ENCODE data around the gene TKTL1.

TKTL1 gene

DNA sequence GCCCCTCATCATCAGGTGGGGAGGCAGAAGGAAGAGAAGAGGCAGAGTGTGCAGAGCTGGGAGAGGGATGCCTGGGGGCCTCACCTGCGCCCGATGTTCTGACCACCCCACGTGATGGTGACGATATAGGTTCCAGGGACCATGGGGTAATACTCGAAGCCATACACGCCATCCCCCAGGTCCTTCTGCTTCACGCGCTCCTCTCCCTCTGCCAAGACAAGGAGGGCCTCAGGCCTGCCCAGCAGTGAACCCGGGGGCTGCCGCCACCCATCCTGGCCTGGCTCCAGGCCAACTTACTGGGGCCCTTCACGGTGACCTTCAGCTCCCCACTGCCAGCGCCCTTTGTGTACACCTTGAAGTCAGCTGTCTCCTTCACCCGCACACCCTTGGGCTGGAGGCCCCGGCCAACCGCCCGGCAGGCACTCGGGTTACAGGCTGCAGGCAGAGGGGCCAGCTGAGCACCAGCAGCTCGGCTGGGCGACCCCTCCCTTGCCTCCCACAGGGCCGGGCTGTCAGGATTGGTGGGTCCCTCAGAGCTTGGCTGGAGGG lies 69.5 kb downstream of the TKTL1 start:
- Histone ChIP-seq H3K36me3 (ENCODE audit: insufficient read depth, low read length) (peaks cover 77% of the 10 kb centered on the region), H3K4me1 (ENCODE audit: control insufficient read depth, insufficient read depth, low read length) (peaks cover 29% of the 10 kb centered on the region), H3K9ac (ENCODE audit: low read depth, low read length) (no peak overlapping the region), H3K27me3 (ENCODE audit: control insufficient read depth, insufficient read depth, low read length) (no peaks in the 10 kb centered on the region), H3K9me3 (replicated peaks; ENCODE audit: low read length) (no peaks in the 10 kb centered on the region), H3K4me2 (ENCODE audit: low read length) (peak overlapping the region; percentile 90), H3K4me3 (ENCODE audit: low read length) (no peak overlapping the region)

DNA sequence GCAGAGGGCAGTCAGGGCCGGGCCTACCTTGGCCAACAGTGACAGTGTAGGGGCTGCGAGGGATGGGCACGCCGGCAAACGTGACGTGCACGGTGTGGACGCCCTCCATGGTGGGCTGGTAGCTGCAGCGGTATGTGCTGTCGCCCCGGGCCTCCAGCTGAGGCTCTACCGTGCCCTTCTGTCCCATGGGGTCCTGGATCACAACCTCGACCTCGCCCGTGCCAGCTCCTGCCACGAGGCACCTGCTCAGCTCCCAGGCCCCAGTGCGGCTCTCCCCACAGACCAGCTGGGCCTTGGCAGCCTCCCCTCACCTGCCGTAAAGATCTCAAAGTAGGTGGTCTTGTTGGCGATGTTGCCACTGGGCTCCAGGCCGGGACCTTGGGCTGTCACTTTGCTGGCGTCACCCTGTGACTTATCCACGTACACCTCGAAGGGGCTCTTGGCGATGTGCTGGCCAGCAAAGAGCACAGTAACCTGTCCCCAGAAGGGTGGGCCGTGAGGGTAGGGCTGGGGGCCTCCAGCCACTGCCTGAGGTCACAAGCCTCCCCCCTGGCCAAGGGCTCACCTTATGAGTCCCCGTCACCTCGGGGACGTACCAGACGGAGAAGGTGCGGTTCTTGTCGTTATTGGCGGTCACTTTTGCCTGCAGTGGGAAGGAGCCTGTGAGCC lies 70.5 kb downstream of the TKTL1 start:
- Histone ChIP-seq H3K27me3 (ENCODE audit: control insufficient read depth, insufficient read depth, low read length) (no peaks in the 10 kb centered on the region), H3K4me2 (ENCODE audit: low read length) (peak overlapping the region; percentile 90), H3K9ac (ENCODE audit: low read depth, low read length) (peak overlapping the region; percentile 99), H3K36me3 (ENCODE audit: insufficient read depth, low read length) (peaks cover 79% of the 10 kb centered on the region), H3K4me3 (ENCODE audit: low read length) (peak overlapping the region; percentile 78), H3K4me1 (ENCODE audit: control insufficient read depth, insufficient read depth, low read length) (peaks cover 29% of the 10 kb centered on the region), H3K9me3 (replicated peaks; ENCODE audit: low read length) (no peaks in the 10 kb centered on the region)

DNA sequence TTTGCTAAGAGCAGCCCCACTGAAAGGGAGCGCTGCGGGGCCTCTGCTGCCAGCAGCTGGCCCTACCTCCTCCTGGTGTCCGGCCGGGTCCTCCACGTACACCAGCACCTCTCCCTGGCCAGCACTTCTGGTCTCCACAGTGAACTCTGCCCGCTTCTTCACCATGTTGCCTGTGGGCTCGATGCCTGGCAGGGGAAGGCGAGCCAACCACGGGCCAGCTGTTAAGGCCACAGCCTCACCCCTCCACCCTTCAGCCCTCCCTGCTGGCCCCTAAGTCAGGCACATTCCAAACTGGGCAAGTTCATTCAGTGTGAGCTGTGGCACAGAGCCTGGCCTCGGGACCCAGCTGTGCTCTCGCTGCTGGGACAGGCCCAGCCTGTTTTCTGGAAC lies 71.1 kb downstream of the TKTL1 start:
- Histone ChIP-seq H3K27me3 (ENCODE audit: control insufficient read depth, insufficient read depth, low read length) (no peaks in the 10 kb centered on the region), H3K4me1 (ENCODE audit: control insufficient read depth, insufficient read depth, low read length) (peaks cover 29% of the 10 kb centered on the region), H3K36me3 (ENCODE audit: insufficient read depth, low read length) (peaks cover 73% of the 10 kb centered on the region), H3K9me3 (replicated peaks; ENCODE audit: low read length) (no peaks in the 10 kb centered on the region), H3K4me3 (ENCODE audit: low read length) (peak overlapping the region; percentile 78), H3K9ac (ENCODE audit: low read depth, low read length) (peak overlapping the region; percentile 99), H3K4me2 (ENCODE audit: low read length) (peak overlapping the region; percentile 90)

DNA sequence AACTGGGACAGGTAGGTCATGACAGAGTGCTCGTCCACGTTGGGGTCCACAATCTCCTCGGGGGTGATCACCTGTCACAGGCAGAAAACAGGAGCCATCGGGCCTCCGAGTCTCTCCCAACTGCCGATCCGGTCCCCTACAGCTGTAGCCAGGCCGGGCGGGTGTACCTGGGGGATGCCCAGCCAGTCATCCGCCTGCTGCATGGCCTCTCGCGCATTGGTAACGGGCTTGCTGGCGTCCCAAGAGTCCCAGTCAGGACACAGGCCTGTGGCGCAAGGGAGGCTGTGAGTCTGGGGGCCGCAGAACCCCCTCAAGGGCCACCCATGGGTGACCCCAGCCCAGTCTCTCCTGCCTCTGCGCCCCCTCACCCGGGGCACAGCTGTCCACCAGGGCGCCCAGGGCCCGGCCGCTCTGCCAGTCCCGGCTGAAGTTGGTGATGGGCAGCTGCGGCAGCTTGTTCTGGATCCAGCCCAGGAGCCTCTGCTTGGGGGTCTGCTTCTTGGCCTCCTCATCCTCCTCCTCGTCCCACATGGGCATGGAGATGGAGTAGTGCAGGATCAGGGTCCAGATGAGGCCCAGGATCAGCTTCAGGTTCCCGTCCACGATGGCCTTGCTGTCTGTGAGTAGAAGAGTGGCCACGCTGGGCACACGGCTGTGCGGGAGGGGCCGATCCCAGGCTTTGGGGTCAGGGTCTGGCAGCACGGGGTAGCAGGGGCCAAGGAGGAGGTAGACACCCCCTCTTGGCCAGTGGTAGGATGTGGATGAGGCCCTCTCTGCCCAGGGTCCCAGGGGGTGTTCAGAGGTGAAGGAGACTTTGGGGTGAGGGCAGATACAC lies 72.1 kb downstream of the TKTL1 start:
- H3K4me3 ChIP-seq (ENCODE audit: low read length) = peak overlapping the region; percentile 78

DNA sequence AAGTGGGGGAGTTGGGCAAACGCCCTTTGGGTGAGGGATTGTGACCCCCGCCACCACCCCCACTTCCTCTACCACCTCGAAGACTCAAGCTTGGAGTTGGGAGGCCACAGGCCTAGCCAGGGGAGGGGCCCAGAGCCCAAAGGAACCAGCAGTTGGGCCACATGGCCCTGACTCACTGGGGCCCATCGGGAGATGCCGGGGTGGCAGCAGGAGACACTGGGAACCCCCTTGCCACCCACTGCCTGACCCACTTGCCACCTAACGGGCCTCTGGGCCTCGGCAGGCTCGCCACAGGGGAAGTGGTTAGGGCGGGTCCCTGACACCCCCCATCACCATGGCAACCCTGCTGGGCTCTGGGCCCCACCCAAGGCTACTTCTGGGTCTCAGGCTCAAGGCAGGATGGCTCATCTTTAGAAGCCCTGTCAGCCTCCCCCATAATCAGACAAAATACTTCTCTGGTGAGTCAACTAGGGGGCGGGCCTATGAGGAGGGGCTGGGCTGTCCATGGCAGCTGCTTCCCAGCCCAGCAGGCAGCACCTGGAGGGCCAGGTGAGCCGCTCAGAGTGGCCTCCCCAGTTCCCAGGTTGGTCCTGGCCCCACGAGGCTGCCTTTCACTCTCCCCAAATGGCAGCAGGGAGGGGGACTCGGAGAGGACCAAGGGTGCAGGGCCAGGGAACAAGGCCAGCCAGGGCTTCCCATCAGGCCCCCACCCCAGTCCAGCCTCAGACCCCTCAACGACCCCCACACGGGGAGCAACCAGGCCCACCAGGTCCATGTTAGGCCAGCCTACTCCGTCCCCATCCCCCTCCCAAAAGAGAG lies 73.2 kb downstream of the TKTL1 start:
- H3K4me1 ChIP-seq (ENCODE audit: control insufficient read depth, insufficient read depth, low read length) = peaks cover 45% of the 10 kb centered on the region
- H3K4me2 ChIP-seq (ENCODE audit: low read length) = peak overlapping the region; percentile 90
- H3K36me3 ChIP-seq (ENCODE audit: insufficient read depth, low read length) = peaks cover 57% of the 10 kb centered on the region
- H3K9ac ChIP-seq (ENCODE audit: low read depth, low read length) = peak overlapping the region; percentile 99
- H3K4me3 ChIP-seq (ENCODE audit: low read length) = peak overlapping the region; percentile 78
- H3K27me3 ChIP-seq (ENCODE audit: control insufficient read depth, insufficient read depth, low read length) = no peaks in the 10 kb centered on the region
- no peaks in the 10 kb centered on the region for H3K9me3 ChIP-seq (replicated peaks; ENCODE audit: low read length)

More for the DNA sequence above, 72.1 kb downstream of the TKTL1 start:
- H3K4me2 ChIP-seq (ENCODE audit: low read length) = peak overlapping the region; percentile 90
- H3K27me3 ChIP-seq (ENCODE audit: control insufficient read depth, insufficient read depth, low read length) = no peaks in the 10 kb centered on the region
- no peaks in the 10 kb centered on the region for H3K9me3 ChIP-seq (replicated peaks; ENCODE audit: low read length)
- H3K9ac ChIP-seq (ENCODE audit: low read depth, low read length) = peak overlapping the region; percentile 99
- peaks cover 63% of the 10 kb centered on the region for H3K36me3 ChIP-seq (ENCODE audit: insufficient read depth, low read length)
- H3K4me1 ChIP-seq (ENCODE audit: control insufficient read depth, insufficient read depth, low read length) = peaks cover 37% of the 10 kb centered on the region

DNA sequence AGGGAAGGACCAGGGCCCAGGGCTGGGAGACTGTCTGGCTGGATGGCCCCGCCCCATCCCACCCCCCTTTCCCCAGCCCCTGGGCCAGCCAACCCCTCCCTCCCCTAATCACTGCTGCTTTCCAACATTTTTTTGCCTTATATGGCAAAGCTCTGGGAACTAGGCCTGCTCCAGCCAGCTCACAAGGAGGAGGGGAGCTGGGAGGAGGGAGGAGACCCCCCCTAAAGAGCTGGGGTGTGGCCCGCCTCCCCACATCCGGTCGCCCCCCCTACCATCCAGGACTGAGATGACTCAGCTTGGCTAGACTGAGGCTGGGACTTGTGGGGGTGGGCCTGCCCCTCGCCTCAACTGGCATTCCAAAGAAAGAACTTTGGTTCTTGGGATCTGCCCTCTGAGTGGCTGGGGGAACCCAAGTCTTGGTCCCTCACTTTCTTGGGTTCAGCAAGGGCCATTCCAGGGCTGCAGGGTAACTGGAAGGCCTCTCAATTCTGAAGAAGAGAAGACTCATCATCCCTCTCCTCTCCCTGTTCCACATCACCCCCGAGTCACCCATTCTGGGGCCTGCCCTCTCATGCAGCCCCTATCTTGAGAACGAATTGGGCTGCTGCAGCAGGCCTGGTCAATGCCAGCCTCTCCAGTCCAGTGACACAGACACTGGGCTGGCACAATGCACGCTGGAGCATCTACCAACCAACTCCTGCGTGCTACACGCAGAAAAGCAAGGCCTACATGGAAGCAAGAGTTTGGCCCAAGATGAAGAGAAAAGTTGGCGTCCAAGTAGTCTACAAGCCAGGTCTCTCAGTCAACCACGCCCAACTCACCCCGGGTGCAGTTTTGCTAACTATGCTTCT lies 74.1 kb downstream of the TKTL1 start:
- H3K36me3 ChIP-seq (ENCODE audit: insufficient read depth, low read length) = peaks cover 48% of the 10 kb centered on the region
- H3K4me3 ChIP-seq (ENCODE audit: low read length) = peak overlapping the region; percentile 98
- H3K9me3 ChIP-seq (replicated peaks; ENCODE audit: low read length) = no peaks in the 10 kb centered on the region
- peaks cover 48% of the 10 kb centered on the region for H3K4me1 ChIP-seq (ENCODE audit: control insufficient read depth, insufficient read depth, low read length)
- H3K27me3 ChIP-seq (ENCODE audit: control insufficient read depth, insufficient read depth, low read length) = no peaks in the 10 kb centered on the region
- H3K4me2 ChIP-seq (ENCODE audit: low read length) = peak overlapping the region; percentile 90
- H3K9ac ChIP-seq (ENCODE audit: low read depth, low read length) = peak overlapping the region; percentile 99

DNA sequence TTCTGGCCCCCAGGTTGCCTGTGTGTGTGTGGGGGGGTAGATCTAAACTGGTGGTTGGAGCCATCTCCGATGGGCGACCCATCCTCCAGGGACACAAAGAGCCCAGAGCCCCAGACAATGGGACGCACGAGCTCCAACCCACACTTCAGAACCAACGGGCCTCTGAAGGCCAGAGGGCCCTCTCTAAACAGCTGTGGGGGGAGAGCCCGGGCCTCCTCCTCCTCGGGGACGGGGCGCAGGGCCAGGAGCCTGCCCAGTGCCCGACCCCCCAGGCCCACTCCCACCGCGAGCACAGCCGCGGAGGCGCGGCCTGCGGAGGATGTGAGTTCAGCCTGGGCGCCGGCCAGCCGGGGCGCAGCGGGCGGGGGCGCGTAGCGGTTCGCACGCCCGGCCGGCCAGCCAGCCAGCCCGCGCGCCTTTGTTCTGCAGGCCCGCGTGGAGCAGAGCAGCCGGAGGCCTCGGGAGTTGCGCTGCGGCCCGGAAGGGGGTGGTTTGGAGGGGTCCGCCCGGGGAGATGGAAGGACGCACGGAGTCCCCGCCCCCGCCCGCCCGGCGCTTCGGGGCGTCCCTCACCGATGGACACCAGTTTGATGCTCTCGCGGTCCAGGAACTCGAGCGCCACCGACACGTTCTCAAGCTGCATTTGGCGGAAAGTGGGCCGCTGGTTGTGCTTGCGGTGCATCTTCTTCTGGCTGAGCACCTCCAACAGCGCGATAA lies 74.9 kb downstream of the TKTL1 start:
- H3K36me3 ChIP-seq (ENCODE audit: insufficient read depth, low read length) = peaks cover 41% of the 10 kb centered on the region
- peak overlapping the region; percentile 86 for H3K4me2 ChIP-seq (ENCODE audit: low read length)
- peak overlapping the region; percentile 96 for H3K9ac ChIP-seq (ENCODE audit: low read depth, low read length)
- H3K4me3 ChIP-seq (ENCODE audit: low read length) = peak overlapping the region; percentile 98
- no peaks in the 10 kb centered on the region for H3K27me3 ChIP-seq (ENCODE audit: control insufficient read depth, insufficient read depth, low read length)
- H3K9me3 ChIP-seq (replicated peaks; ENCODE audit: low read length) = no peaks in the 10 kb centered on the region
- H3K4me1 ChIP-seq (ENCODE audit: control insufficient read depth, insufficient read depth, low read length) = peaks cover 51% of the 10 kb centered on the region

DNA sequence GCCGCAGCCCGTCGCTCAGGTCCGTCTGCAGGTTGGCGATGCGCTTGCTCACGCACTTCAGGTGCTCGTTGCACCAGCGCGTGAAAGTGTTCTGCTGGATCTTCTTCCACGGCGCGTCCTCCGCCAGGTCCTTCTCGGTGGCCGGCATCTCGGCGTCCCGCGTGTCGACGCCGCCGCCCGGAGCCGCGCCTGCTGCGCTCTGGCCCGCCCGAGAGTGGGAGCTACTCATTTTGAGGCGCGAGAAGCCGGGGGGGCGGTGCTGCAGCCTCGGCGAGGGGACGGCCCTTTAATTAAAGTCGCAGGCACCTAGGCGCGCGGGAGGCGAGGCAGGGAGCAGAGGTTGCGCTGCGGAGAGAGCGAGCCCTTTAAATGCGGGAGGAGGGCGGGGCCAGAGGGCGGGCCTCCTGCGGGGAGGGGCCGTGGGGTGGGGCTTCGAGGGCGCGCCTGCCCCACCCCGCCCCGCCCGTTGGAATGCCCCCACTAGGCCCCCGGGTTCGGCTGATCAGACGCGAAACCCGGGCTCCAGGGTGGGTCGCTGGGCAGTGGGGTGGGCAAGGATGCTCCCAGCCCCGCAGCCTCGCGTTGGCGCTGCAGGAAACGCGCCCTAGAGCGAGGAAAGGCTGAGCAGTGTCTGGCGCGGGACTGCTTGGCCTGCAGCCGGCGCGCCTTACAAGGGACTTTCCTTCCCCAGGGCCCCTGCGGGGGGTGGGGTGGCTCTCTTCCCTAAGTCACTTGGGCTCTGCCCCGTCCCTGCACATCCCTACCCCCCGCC lies 75.6 kb downstream of the TKTL1 start:
- Histone ChIP-seq H3K9me3 (replicated peaks; ENCODE audit: low read length) (no peaks in the 10 kb centered on the region), H3K9ac (ENCODE audit: low read depth, low read length) (peak overlapping the region; percentile 96), H3K36me3 (ENCODE audit: insufficient read depth, low read length) (peaks cover 34% of the 10 kb centered on the region), H3K4me2 (ENCODE audit: low read length) (peak overlapping the region; percentile 84), H3K4me3 (ENCODE audit: low read length) (peak overlapping the region; percentile 98), H3K27me3 (ENCODE audit: control insufficient read depth, insufficient read depth, low read length) (no peaks in the 10 kb centered on the region), H3K4me1 (ENCODE audit: control insufficient read depth, insufficient read depth, low read length) (peaks cover 47% of the 10 kb centered on the region)

DNA sequence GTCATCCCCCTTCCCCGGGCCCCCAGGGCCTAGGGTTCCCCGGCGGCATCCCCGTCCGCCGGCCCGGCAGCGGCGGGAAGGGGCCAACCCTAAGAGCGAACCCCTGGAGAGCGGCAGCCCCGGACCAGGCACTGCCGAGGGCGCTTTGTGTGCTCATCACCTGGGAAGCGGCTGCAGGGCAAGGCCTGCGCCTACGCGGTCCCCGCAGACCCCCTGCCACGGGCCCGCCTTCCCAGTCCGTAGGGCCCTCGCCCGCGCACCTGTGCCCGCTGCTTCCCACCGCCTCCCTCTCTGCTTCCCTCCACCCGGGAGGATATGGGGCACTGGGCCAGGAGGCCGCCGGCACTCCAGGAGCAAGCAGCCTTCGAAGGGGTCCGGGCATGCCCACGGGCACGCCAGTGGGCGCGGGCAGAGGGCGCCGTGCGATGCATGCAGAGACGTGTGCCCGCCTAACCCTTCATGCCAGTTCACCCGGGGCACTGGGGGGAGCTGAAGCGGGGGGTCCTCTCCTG lies 76.2 kb downstream of the TKTL1 start:
- Histone ChIP-seq H3K27me3 (ENCODE audit: control insufficient read depth, insufficient read depth, low read length) (no peaks in the 10 kb centered on the region), H3K9ac (ENCODE audit: low read depth, low read length) (peak overlapping the region; percentile 65), H3K4me2 (ENCODE audit: low read length) (peak overlapping the region; percentile 84), H3K9me3 (replicated peaks; ENCODE audit: low read length) (no peaks in the 10 kb centered on the region), H3K36me3 (ENCODE audit: insufficient read depth, low read length) (peaks cover 27% of the 10 kb centered on the region), H3K4me3 (ENCODE audit: low read length) (peak overlapping the region; percentile 74), H3K4me1 (ENCODE audit: control insufficient read depth, insufficient read depth, low read length) (peaks cover 40% of the 10 kb centered on the region)
